K562 (cell line): ENCODE measurements around the gene RPL22. TPM values are rescaled to one million over a fixed set of nuclear protein-coding genes. Genes with fewer than 3 reads are reported as not detected.

Experiments
- ATAC-seq: fragments of 200-7000 bp; cut with Tn5 transposase; 3 replicates; pipeline ENCODE4 v1.9.1; 2020; ENCODE audit warnings: moderate library complexity
- BruUV-seq: library from RNA; stranded (reverse); fragments of 400-500 nt; replicated peaks from 2 replicates; lab custom pipeline; 2021; lab: Mats Ljungman, UMichigan
- CTCF ChIA-PET: fragments of 300-600 bp; formaldehyde crosslinking; extraction: SDS; loops from one replicate; lab custom pipeline; 2021; ENCODE audit warnings: low intra/inter-chr PET ratio; lab: Yijun Ruan, JAX
- POLR2A ChIA-PET: fragments of 300-600, 350-650 bp; sonication (Branson Sonifier 250); formaldehyde crosslinking; extraction: SDS; loops from one replicate; lab custom pipeline; 2021; ENCODE audit warnings: antibody characterized with exemption, inconsistent platforms; lab: Yijun Ruan, JAX
- DNase-seq, 4 experiments: peaks; one replicate each; pipeline versions ENCODE4 v3.0.0 to v3.0.0-alpha.2; 2011 to 2018; ENCODE audit warnings: low spot score in 3 of 4, mixed read lengths in 3 of 4; ENCODE audit errors: extremely low read depth in 1 of 4
- FAIRE-seq: peaks from 2 replicates; lab custom pipeline; 2011; peaks lifted over from hg19 to GRCh38; lab: Jason Lieb, UNC
- H2AFZ ChIP-seq: 2 replicates; pipeline ENCODE4 v1.6.0; 2011; ENCODE audit warnings: low read depth, low read length, control low read depth, inconsistent platforms
- H3K27ac ChIP-seq: fragments of 200-600 bp; 3 replicates; pipeline ENCODE4 v1.8.0; 2011; ENCODE audit warnings: low read depth, mild to moderate bottlenecking, control low read depth, inconsistent platforms, low read length, moderate library complexity, mixed read lengths; ENCODE audit errors: extremely low read depth
- H3K27me3 ChIP-seq, 2 experiments: fragments of 300-600 bp in 1 of 2; 2 replicates in 1 of 2; 3 replicates in 1 of 2; pipeline versions ENCODE4 v1.6.0 to v1.8.0; 2011; ENCODE audit warnings: inconsistent platforms in 2 of 2, low read length in 2 of 2, mild to moderate bottlenecking in 1 of 2, mixed read lengths in 1 of 2, moderate library complexity in 1 of 2; ENCODE audit not compliant: control insufficient read depth in 2 of 2, insufficient read depth in 2 of 2
- H3K36me3 ChIP-seq: fragments of 300-600 bp; 3 replicates; pipeline ENCODE4 v1.8.0; 2011; ENCODE audit warnings: mild to moderate bottlenecking, low read length, inconsistent platforms; ENCODE audit not compliant: control insufficient read depth, insufficient read depth
- H3K4me1 ChIP-seq, 2 experiments: fragments of 200-600 bp in 1 of 2; replicated peaks in 1 of 2; 2 replicates in 1 of 2; 3 replicates in 1 of 2; pipeline versions ENCODE4 v1.5.1 to v1.8.0; 2011; ENCODE audit warnings: inconsistent platforms in 2 of 2, low read length in 2 of 2, mild to moderate bottlenecking in 1 of 2, mixed read lengths in 1 of 2, moderate library complexity in 1 of 2; ENCODE audit not compliant: control insufficient read depth in 2 of 2, insufficient read depth in 2 of 2
- H3K4me2 ChIP-seq: 2 replicates; pipeline ENCODE4 v1.6.1; 2011; ENCODE audit warnings: low read length, control low read depth, inconsistent platforms, mixed read lengths; ENCODE audit not compliant: insufficient read depth
- H3K4me3 ChIP-seq: fragments of 200-600 bp; sonication (generic), shearing (Covaris generic); 2 replicates; pipeline ENCODE4 v1.5.1; 2016; ENCODE audit warnings: control low read depth, inconsistent platforms
- H3K79me2 ChIP-seq: fragments of 200-600 bp; 3 replicates; pipeline ENCODE4 v1.8.0; 2011; ENCODE audit warnings: low read length, inconsistent platforms; ENCODE audit not compliant: control insufficient read depth, insufficient read depth
- H3K9ac ChIP-seq, 2 experiments: 2 replicates each; pipeline versions ENCODE4 v1.6.0 to v1.6.1; 2011; ENCODE audit warnings: low read depth in 2 of 2, low read length in 2 of 2, control low read depth in 1 of 2, inconsistent platforms in 1 of 2, mild to moderate bottlenecking in 1 of 2, mixed read lengths in 1 of 2; ENCODE audit not compliant: insufficient read depth in 1 of 2
- H3K9me1 ChIP-seq: one replicate; pipeline ENCODE4 v1.6.0; 2011; ENCODE audit warnings: inconsistent platforms, mild to moderate bottlenecking, low read length, moderate library complexity; ENCODE audit not compliant: control insufficient read depth, insufficient read depth
- H3K9me3 ChIP-seq: replicated peaks from 2 replicates; pipeline ENCODE4 v1.5.1; 2011; ENCODE audit warnings: low read depth, low read length, inconsistent platforms; ENCODE audit not compliant: control insufficient read depth, insufficient read depth
- H4K20me1 ChIP-seq: replicated peaks from 2 replicates; pipeline ENCODE4 v1.6.1; 2011; ENCODE audit warnings: low read length, inconsistent platforms, mixed read lengths; ENCODE audit not compliant: control insufficient read depth, insufficient read depth
- CCNT2 ChIP-seq: IDR thresholded peaks from 2 replicates; pipeline ENCODE4 v1.6.1; 2011; ENCODE audit warnings: borderline replicate concordance, low read depth, mild to moderate bottlenecking, moderate library complexity, mixed read lengths, low read length; ENCODE audit not compliant: insufficient read length; ENCODE audit errors: extremely low read depth
- DNMT1 ChIP-seq: fragments of 450-650 bp; IDR thresholded peaks from 2 replicates; pipeline ENCODE4 v1.6.1; 2016; ENCODE audit warnings: antibody characterized with exemption, mild to moderate bottlenecking
- ILF3 ChIP-seq: fragments of 450-650 bp; IDR thresholded peaks from 2 replicates; pipeline ENCODE4 v1.6.1; 2018; ENCODE audit warnings: antibody characterized with exemption, mild to moderate bottlenecking, moderate library complexity, borderline replicate concordance
- KDM1A ChIP-seq, 2 experiments: fragments of 450-650 bp; IDR thresholded peaks; 2 replicates each; pipeline ENCODE4 v1.6.1; 2016; ENCODE audit warnings: mild to moderate bottlenecking in 2 of 2
- NFIC ChIP-seq: fragments of 450-650 bp; IDR thresholded peaks from 2 replicates; pipeline ENCODE4 v1.6.1; 2017; ENCODE audit warnings: mild to moderate bottlenecking, inconsistent platforms
- PHB ChIP-seq: fragments of 250-450 bp; sonication (Bioruptor Pico); IDR thresholded peaks from 2 replicates; pipeline ENCODE4 v1.5.0; 2021
- PHB2 ChIP-seq: fragments of 450-650 bp; IDR thresholded peaks from 2 replicates; pipeline ENCODE4 v1.6.1; 2017; ENCODE audit warnings: low read depth
- RFX7 ChIP-seq: fragments of 250-450 bp; sonication (Bioruptor Pico); IDR thresholded peaks from 2 replicates; pipeline ENCODE4 v1.5.1; 2021; ENCODE audit warnings: mild to moderate bottlenecking
- RUNX1 ChIP-seq: sonication (generic); IDR thresholded peaks from 2 replicates; pipeline ENCODE4 v1.6.1; 2016; ENCODE audit warnings: antibody characterized with exemption, low read depth
- ZBED1 ChIP-seq: IDR thresholded peaks from 2 replicates; pipeline ENCODE4 v1.6.1; 2014
- ZNF175 ChIP-seq: fragments of 200-800 bp; sonication (Bioruptor generic); IDR thresholded peaks from 2 replicates; pipeline ENCODE4 v1.6.1; 2016; ENCODE audit warnings: low read depth, mild to moderate bottlenecking, missing genetic modification characterization, missing compliant biosample characterization
- ZNF717 ChIP-seq: fragments of 250-450 bp; sonication (Bioruptor Pico); IDR thresholded peaks from 2 replicates; pipeline ENCODE4 v1.5.0; 2021
- WGBS: fragments of 100-300 bp; shearing (Covaris generic); methylation state at CpG from one replicate; pipeline ENCODE4 v1.1.6; 2016; ENCODE audit warnings: low coverage, mixed read lengths; ENCODE audit not compliant: insufficient coverage; ENCODE audit errors: missing lambda C conversion rate; 5-methylcytosine and 5-hydroxymethylcytosine counted together
- in situ Hi-C: fragments of 300-500 bp; cut with MboI; formaldehyde crosslinking; loops from 4 replicates; pipeline ENCODE4 v1.15.0; 2018; ENCODE audit warnings: inconsistent platforms, mixed read lengths
- intact Hi-C: fragments of 100-400 bp; cut with micrococcal nuclease; formaldehyde crosslinking; loops from 2 replicates; pipeline ENCODE4 v1.14.2; 2022
- polyA plus RNA-seq, 8 experiments: library from polyadenylated mRNA; depleted of rRNA in 4 of 8; stranded (reverse) in 5 of 8; unstranded in 3 of 8; fragments of >200 nt; fragmentation: Nextera tagmentation in 2 of 8; fragmentation: Illumina TruSeq in 1 of 8; extraction: Ambion mirVana in 2 of 8; extraction: Trizol in 1 of 8; gene quantifications; 2 replicates each; pipeline versions ENCODE4 v1.2.1 to v1.2.3, GENCODE V29; 2011 to 2014; ENCODE audit warnings: inconsistent platforms in 1 of 8, missing spikeins in 1 of 8
- total RNA-seq, 7 experiments: library from RNA; depleted of rRNA in 6 of 7; stranded (reverse); fragments of >200 nt in 6 of 7; fragmentation: Illumina TruSeq in 2 of 7; extraction: Trizol in 2 of 7; gene quantifications; 2 replicates each; pipeline versions ENCODE4 v1.2.1 to v1.2.3, GENCODE V29; 2011 to 2021; ENCODE audit warnings: low replicate concordance in 1 of 7
- TF ChIP-seq, protein P1 (sequence below): IDR thresholded peaks from 2 replicates; pipeline ENCODE4 v1.6.1; 2016; ENCODE audit warnings: missing genetic modification characterization, missing compliant biosample characterization

The RPL22 gene
- total and polyA plus RNA-seq, 9 of the 15 experiments (the other 6 are each of a cell fraction or from before 2014, with no cell fraction given) = 467 to 1,165 (median 607) TPM

GRCh38 chr1:6168947-6169586 is 30.3 kb downstream of the RPL22 start (continued):
- no peak for TF ChIP-seq CCNT2

DNA sequence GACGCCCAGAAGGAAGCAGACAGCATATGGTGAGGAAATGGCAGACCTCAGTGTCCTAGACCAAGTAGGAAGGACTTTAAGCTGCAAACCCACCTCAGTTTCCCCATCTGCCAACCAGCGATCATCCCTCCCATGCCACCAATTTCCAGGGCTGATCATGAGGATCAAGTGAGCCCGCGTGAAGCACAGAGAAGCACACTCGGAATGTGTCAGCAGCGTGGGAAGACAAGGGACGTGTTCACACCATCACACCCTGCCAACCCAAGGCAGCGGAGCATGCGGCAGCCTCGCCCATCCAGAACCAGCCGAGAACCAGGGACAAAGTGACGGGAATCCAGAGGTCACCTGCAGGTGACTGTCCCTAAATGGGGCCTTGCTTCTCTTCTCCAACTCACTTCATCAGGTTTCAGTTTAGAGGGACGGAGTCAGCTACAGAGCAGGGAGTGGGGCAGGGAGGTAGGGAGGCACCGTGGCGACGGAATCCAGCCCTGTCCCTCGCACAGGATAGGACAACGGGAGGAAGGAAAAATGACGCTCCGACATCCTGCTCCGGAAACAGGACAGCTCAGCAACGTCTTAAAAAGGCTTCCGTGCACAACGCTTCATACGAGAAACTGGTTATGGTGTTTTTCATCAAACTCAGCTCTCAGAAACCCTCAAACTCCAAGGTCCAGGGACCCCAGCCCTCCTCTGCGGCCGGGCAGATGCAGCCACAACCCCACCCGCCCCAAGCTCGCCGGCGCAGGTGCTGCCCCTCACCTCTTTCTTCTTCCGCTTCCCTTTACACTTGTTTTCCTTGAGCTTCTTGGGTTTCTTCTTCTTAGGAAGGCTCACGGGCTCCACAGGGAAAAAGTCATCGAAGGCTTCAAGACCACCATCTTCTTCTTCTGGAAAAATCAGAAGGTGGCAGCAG is 31.7 kb downstream of the RPL22 start:
- peaks cover 52 to 88% of the 10 kb centered on the region in 2 experiments for H3K27me3 ChIP-seq

More for the DNA sequence above, 31.7 kb downstream of the RPL22 start:
- no TSS peak for BruUV-seq
- Histone ChIP-seq H3K4me2 (no peak overlapping the region), H3K9ac (no peak overlapping the region), H3K36me3 (no peaks in the 10 kb centered on the region), H3K9me1 (peaks cover 3% of the 10 kb centered on the region), H3K79me2 (no peaks in the 10 kb centered on the region), H3K4me3 (no peak overlapping the region), H3K4me1 (peaks cover 0 to 25% of the 10 kb centered on the region in 2 experiments; a peak in 2 of 5 replicates), H2AFZ (no peak overlapping the region), H4K20me1 (peaks cover 55% of the 10 kb centered on the region), H3K9me3 (no peaks in the 10 kb centered on the region), H3K27ac (no peak overlapping the region)
- TF ChIP-seq PHB (CRISPR knock-in tag) (no peak), ZBED1 (no peak), ILF3 (no peak), DNMT1 (no peak), KDM1A (IDR thresholded peaks at IDR 0.05) (no peak), ZNF175 (CRISPR knock-in tag) (no peak), PHB2 (no peak), RFX7 (CRISPR knock-in tag) (no peak), ZNF717 (no peak), NFIC (no peak), RUNX1 (no peak)
- TF ChIP-seq, protein P1, sequence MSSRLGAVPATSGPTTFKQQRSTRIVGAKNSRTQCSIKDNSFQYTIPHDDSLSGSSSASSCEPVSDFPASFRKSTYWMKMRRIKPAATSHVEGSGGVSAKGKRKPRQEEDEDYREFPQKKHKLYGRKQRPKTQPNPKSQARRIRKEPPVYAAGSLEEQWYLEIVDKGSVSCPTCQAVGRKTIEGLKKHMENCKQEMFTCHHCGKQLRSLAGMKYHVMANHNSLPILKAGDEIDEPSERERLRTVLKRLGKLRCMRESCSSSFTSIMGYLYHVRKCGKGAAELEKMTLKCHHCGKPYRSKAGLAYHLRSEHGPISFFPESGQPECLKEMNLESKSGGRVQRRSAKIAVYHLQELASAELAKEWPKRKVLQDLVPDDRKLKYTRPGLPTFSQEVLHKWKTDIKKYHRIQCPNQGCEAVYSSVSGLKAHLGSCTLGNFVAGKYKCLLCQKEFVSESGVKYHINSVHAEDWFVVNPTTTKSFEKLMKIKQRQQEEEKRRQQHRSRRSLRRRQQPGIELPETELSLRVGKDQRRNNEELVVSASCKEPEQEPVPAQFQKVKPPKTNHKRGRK = no peak
- CTCF ChIA-PET = no interaction called here
- in situ Hi-C loops (no loop called here), intact Hi-C loops (no loop called here)
- no peak for FAIRE-seq
- 2% methylated on average over 33 of the region's 34 CpGs for WGBS
- DNase-seq = no peak
- POLR2A ChIA-PET = interaction anchor here (0.6 to 1.5 kb wide), 3 partner anchors 18 to 117 kb away, joined by 3 to 5 read pairs (median 4); no protein-coding TSS in a partner anchor
- ATAC-seq = no peak
